Naive thymus-derived CD8-positive, alpha-beta T cell (primary cell): Measurements from ENCODE around the gene CHD9. TPM values are rescaled to one million over a fixed set of nuclear protein-coding genes. Genes with fewer than 3 reads are reported as not detected.
"Not testable (repeated sequence)": the region's sequence is repeated elsewhere in the genome, so short reads cannot be mapped to it uniquely, and the experiment has no call there.

Source experiments
- ATAC-seq, 2 donors: fragments of 150-1000 bp; cut with Tn5 transposase in 1 of 2; sonication (Bioruptor Pico), chemical (Tn5 transposase) in 1 of 2; 1 replicate in 1 of 2; 2 replicates in 1 of 2; pipeline ENCODE4 v1.10.0; 2021; ENCODE audit warnings: mild to moderate bottlenecking in 2 of 2, moderate library complexity in 2 of 2
- POLR2A ChIA-PET: fragments of 350-600 bp; sonication (Branson Sonifier 250); formaldehyde crosslinking; loops from one replicate; lab custom pipeline; 2021; ENCODE audit warnings: antibody characterized with exemption; lab: Charles Lee
- DNase-seq, 10 donors: peaks; one replicate each; pipeline versions ENCODE4 v3.0.0 to v3.0.0-alpha.2; 2020 to 2022
- H3K27ac Mint-ChIP-seq, 10 donors: one replicate each; pipeline ENCODE4 v1.8.0; 2020 to 2022; ENCODE audit warnings: mild to moderate bottlenecking in 10 of 10, mixed read lengths in 10 of 10, moderate library complexity in 4 of 10, inconsistent platforms in 1 of 10
- H3K27me3 Mint-ChIP-seq, 5 donors: one replicate each; pipeline ENCODE4 v1.8.0; 2021 to 2022; ENCODE audit warnings: mixed read lengths in 5 of 5
- H3K36me3 Mint-ChIP-seq, 3 donors: one replicate each; pipeline ENCODE4 v1.8.0; 2020 to 2022; ENCODE audit warnings: mixed read lengths in 3 of 3, mild to moderate bottlenecking in 2 of 3, inconsistent platforms in 1 of 3
- H3K4me1 Mint-ChIP-seq, 4 donors: one replicate each; pipeline ENCODE4 v1.8.0; 2021 to 2022; ENCODE audit warnings: mixed read lengths in 4 of 4
- H3K4me3 Mint-ChIP-seq, 10 donors: one replicate each; pipeline ENCODE4 v1.8.0; 2020 to 2022; ENCODE audit warnings: mild to moderate bottlenecking in 10 of 10, mixed read lengths in 10 of 10, moderate library complexity in 6 of 10, inconsistent platforms in 1 of 10
- H3K9me3 Mint-ChIP-seq, 9 donors: one replicate each; pipeline ENCODE4 v1.8.0; 2020 to 2022; ENCODE audit warnings: mixed read lengths in 9 of 9, mild to moderate bottlenecking in 3 of 9, inconsistent platforms in 1 of 9, moderate library complexity in 1 of 9
- polyA plus RNA-seq, 3 donors: library from polyadenylated mRNA; unstranded; fragments of 300-500 nt; fragmentation: Illumina TruSeq; gene quantifications; one replicate each; pipeline ENCODE4 v1.2.3, GENCODE V29; 2021
- total RNA-seq, 8 experiments: library from RNA in 2 of 8; stranded (reverse) in 2 of 8; gene quantifications; one replicate each; pipeline ENCODE4 v1.2.3 and lab custom pipeline; 2021 to 2026

Gene CHD9
- total and polyA plus RNA-seq, 5 experiments from 2014 or later = 18.4 to 42.6 (median 28.8) TPM

- Mint-ChIP-seq H3K4me3 (no peak overlapping the region), H3K27me3 (no peaks in the 10 kb centered on the region), H3K36me3 (peaks cover 0 to 67% (median 26%) of the 10 kb centered on the region in 3 donors), H3K27ac (peak overlapping the region in 1 of 10 donors; percentile 20), H3K9me3 (no peaks in the 10 kb centered on the region), H3K4me1 (peaks cover 0 to 1% (median 0%) of the 10 kb centered on the region in 4 donors)
- DNase-seq (no peak), ATAC-seq (no peak)
- POLR2A ChIA-PET = no interaction called here
Measured at GRCh38 chr16:53297477-53297876, 242.7 kb downstream of the CHD9 start.

DNA sequence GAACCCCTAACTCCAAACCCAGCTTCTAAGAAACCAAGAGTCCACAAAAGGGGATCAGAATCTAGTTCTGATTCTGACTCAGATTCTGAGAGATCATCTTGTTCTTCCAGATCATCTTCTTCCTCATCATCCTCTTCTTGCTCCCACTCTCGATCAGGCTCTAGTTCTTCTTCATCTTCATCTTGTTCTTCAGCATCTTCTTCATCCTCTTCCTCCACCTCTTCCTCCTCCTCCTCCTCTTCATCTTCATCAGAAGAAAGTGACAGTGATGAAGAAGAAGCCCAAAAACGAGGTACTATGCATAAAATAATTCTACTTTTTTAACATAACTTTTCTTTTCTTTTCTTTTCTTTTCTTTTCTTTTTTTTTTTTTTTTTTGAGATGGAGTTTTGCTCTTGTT lies 249.5 kb downstream of the CHD9 start:
- ATAC-seq (no peak), DNase-seq (no peak)
- Mint-ChIP-seq H3K27ac (no peak overlapping the region), H3K9me3 (no peaks in the 10 kb centered on the region), H3K4me1 (peaks cover 0 to 1% (median 0%) of the 10 kb centered on the region in 4 donors), H3K36me3 (peaks cover 0 to 53% (median 42%) of the 10 kb centered on the region in 3 donors), H3K4me3 (no peak overlapping the region), H3K27me3 (no peaks in the 10 kb centered on the region)
- POLR2A ChIA-PET = no interaction called here

DNA sequence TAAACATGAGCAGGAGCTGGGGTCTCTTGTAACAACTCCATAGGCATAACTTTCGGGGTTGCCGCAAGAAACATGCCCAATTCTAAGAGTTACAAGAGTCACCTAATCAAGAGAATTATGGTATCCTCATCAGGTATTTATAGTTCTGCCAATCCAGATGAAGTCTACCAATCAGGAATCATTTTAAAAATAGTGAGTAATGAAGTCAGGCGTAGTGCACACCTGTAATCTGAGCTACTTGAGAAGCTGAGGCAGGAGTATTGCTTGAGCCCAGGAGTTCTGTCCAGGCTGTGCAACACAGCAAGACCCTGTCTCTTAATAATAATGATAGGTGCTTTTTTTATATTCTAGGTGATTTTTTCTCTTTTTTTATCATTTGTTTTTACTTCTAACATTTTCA lies 251.0 kb downstream of the CHD9 start:
- H3K27me3 Mint-ChIP-seq = no peaks in the 10 kb centered on the region
- H3K4me3 Mint-ChIP-seq = no peak overlapping the region
- no peak for DNase-seq
- peaks cover 0 to 1% (median 0%) of the 10 kb centered on the region in 4 donors for H3K4me1 Mint-ChIP-seq
- no peak for ATAC-seq
- H3K36me3 Mint-ChIP-seq = peaks cover 0 to 53% (median 49%) of the 10 kb centered on the region in 3 donors
- POLR2A ChIA-PET = no interaction called here
- no peak overlapping the region for H3K27ac Mint-ChIP-seq
- no peaks in the 10 kb centered on the region for H3K9me3 Mint-ChIP-seq

DNA sequence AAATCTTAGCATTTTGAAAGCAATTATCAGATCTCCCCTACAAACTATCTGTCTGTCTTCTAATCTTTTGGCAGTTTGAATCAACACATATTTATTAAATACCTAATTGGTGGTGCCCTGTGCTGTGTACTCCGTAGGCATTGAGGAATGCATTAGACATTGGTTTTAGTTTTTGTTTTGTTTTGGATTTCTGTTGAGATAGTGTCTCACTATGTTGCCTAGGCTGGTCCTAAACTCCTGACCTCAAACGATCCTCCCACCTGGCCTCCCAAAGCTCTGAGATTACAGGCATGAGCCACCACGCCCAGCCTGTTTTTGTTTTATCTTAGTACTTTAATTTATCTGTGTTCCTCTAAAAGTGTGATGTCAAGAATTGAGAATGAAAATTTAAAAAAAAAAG lies 254.7 kb downstream of the CHD9 start:
- Mint-ChIP-seq H3K27me3 (no peaks in the 10 kb centered on the region), H3K4me1 (peaks cover 0 to 2% (median 0%) of the 10 kb centered on the region in 4 donors), H3K36me3 (peaks cover 0 to 66% (median 46%) of the 10 kb centered on the region in 3 donors), H3K4me3 (no peak overlapping the region), H3K27ac (no peak overlapping the region), H3K9me3 (no peaks in the 10 kb centered on the region)
- ATAC-seq (no peak), DNase-seq (no peak)
- POLR2A ChIA-PET = no interaction called here

DNA sequence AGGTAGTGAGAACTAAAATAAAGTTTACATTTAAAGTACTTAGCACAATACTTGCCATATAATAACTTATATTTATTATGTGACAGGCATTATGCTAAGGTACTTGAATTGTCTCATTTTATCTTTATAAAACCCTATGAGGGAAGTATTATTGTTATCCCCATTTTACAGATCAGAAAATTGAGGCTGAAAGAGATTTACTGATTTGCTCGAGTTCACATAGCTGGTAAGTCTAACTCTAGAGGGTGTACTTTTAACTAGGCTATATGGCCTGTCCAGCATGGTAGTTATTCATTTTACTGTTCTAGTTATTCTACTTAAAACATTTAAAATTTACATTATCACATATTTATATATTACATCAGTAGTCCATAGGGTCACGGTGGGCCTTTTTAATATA lies 266.2 kb downstream of the CHD9 start:
- no peak overlapping the region for H3K4me3 Mint-ChIP-seq
- H3K27ac Mint-ChIP-seq = no peak overlapping the region
- H3K9me3 Mint-ChIP-seq = no peaks in the 10 kb centered on the region
- H3K36me3 Mint-ChIP-seq = peaks cover 0 to 51% (median 30%) of the 10 kb centered on the region in 3 donors
- ATAC-seq = no peak
- no peaks in the 10 kb centered on the region for H3K27me3 Mint-ChIP-seq
- H3K4me1 Mint-ChIP-seq = peaks cover 0 to 2% (median 0%) of the 10 kb centered on the region in 4 donors
- no peak for DNase-seq
- POLR2A ChIA-PET = no interaction called here

DNA sequence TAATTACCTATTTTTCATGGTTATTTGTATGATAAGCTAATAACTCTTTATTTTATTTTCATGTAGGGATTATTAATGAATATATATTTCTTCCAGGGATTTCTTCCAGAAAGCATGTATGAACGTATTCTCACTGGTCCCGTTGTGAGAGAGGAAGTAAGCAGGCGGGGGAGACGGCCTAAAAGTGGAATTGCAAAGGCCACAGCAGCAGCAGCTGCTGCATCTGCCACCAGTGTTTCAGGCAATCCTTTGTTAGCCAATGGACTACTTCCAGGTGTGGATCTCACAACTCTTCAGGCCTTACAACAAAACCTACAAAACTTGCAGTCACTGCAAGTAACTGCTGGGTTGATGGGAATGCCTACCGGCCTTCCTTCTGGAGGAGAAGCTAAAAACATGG lies 269.1 kb downstream of the CHD9 start:
- Mint-ChIP-seq H3K4me1 (peaks cover 0 to 2% (median 0%) of the 10 kb centered on the region in 4 donors), H3K27me3 (no peaks in the 10 kb centered on the region), H3K36me3 (peaks cover 0 to 28% (median 22%) of the 10 kb centered on the region in 3 donors), H3K27ac (peak overlapping the region in 1 of 10 donors; percentile 11), H3K9me3 (no peaks in the 10 kb centered on the region), H3K4me3 (no peak overlapping the region)
- ATAC-seq (no peak), DNase-seq (no peak)
- POLR2A ChIA-PET = interaction anchor here (0.6 kb wide), 1 partner anchor 43 kb away, joined by 5 read pairs; no protein-coding TSS in a partner anchor

- H3K9me3 Mint-ChIP-seq, H3K27me3 Mint-ChIP-seq, H3K4me3 Mint-ChIP-seq, H3K36me3 Mint-ChIP-seq, H3K27ac Mint-ChIP-seq, ATAC-seq, DNase-seq, POLR2A ChIA-PET: not testable (repeated sequence)
- peaks cover 0 to 17% (median 9%) of the 10 kb centered on the region in 4 donors for H3K4me1 Mint-ChIP-seq
Measured at GRCh38 chr16:53330991-53331390, 276.2 kb downstream of the CHD9 start.

DNA sequence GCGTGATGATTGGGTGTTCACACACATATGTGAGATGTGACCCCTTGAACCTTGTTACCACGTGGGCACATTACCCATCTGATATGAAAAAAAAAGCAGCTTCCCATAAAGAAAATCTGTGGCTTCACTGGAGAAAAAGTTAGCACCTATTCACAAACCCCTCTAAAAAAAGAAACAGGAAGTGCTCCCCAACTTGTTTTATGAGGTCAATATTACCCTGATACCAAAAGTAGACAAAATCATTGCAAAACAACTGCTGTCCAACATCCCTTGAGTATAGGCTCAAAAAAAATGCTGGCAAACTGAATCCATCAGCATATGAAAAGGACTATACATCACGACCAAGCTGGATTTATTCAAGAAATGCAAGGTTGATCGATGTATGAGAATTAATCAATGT lies 279.8 kb downstream of the CHD9 start:
- Mint-ChIP-seq H3K27me3 (no peaks in the 10 kb centered on the region), H3K27ac (no peak overlapping the region), H3K9me3 (peaks cover 0 to 9% (median 0%) of the 10 kb centered on the region in 9 donors), H3K4me3 (no peak overlapping the region), H3K36me3 (no peaks in the 10 kb centered on the region), H3K4me1 (peaks cover 2 to 17% (median 9%) of the 10 kb centered on the region in 4 donors)
- DNase-seq (no peak), ATAC-seq (no peak)
- POLR2A ChIA-PET = no interaction called here

- Mint-ChIP-seq H3K36me3 (no peaks in the 10 kb centered on the region), H3K4me1 (peaks cover 2 to 18% (median 9%) of the 10 kb centered on the region in 4 donors), H3K9me3 (peaks cover 0 to 2% (median 0%) of the 10 kb centered on the region in 9 donors), H3K27ac (no peak overlapping the region), H3K4me3 (no peak overlapping the region), H3K27me3 (no peaks in the 10 kb centered on the region)
- no peak for ATAC-seq
- no peak for DNase-seq
- POLR2A ChIA-PET = no interaction called here
Measured at GRCh38 chr16:53337294-53337693, 282.5 kb downstream of the CHD9 start.

GRCh38 chr16:53341792-53342191 lies 287.0 kb downstream of the CHD9 start:
- Mint-ChIP-seq H3K27me3 (no peaks in the 10 kb centered on the region), H3K4me1 (peaks cover 0 to 6% (median 2%) of the 10 kb centered on the region in 4 donors), H3K4me3 (no peak overlapping the region), H3K36me3 (peaks cover 0 to 4% (median 3%) of the 10 kb centered on the region in 3 donors), H3K27ac (peak overlapping the region in 2 of 10 donors; percentile 29 to 51), H3K9me3 (peaks cover 0 to 6% (median 0%) of the 10 kb centered on the region in 9 donors)
- ATAC-seq (no peak), DNase-seq (no peak)
- POLR2A ChIA-PET = no interaction called here

- no peaks in the 10 kb centered on the region for H3K36me3 Mint-ChIP-seq
- peaks cover 0 to 12% (median 3%) of the 10 kb centered on the region in 9 donors for H3K9me3 Mint-ChIP-seq
- no peak overlapping the region for H3K4me3 Mint-ChIP-seq
- H3K27ac Mint-ChIP-seq = no peak overlapping the region
- H3K4me1 Mint-ChIP-seq = peaks cover 0 to 11% (median 4%) of the 10 kb centered on the region in 4 donors
- POLR2A ChIA-PET = no interaction called here
- H3K27me3 Mint-ChIP-seq = peaks cover 0 to 17% (median 10%) of the 10 kb centered on the region in 5 donors
- no peak for ATAC-seq
- DNase-seq = no peak
Measured at GRCh38 chr16:53355064-53355463, 300.3 kb downstream of the CHD9 start.

DNA sequence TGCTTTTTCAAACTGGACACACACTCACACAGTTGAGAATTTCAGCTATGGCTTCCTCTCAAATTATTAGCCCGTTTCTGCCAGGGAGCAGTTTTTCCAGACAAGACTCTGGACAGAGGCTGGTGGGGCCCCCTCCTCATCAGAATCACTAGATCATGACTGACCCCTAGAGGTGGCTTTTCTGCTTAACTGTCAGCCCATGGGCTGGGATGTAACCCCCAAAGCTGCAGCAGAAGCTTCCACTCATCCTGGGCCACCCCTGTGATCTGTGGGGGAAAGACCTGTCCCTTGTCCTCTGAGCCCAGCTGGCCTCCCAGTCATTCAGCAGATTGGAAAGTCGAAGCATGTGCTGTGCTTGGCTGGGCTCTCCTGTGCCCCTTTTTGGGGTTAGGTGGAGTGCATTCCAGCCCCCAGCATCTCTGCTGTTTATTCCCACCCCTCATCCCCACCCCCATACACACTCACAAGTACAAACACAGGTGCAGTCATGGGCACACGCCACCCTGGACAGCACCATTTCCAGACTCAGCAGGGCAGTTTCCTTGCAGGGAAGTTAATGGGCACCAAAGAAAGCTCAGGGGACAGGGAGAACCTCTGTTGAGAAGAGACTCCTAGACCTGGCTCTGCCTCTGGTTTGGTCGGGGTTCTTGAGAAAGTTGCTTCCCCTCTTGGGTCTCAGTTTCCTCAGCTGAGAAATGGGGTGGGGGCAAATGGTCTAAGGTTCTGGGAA lies 301.9 kb downstream of the CHD9 start:
- ATAC-seq = no peak
- Mint-ChIP-seq H3K9me3 (peaks cover 0 to 1% (median 0%) of the 10 kb centered on the region in 9 donors), H3K4me1 (peaks cover 0 to 11% (median 6%) of the 10 kb centered on the region in 4 donors), H3K27me3 (peaks cover 0 to 23% (median 13%) of the 10 kb centered on the region in 5 donors), H3K27ac (no peak overlapping the region), H3K36me3 (no peaks in the 10 kb centered on the region), H3K4me3 (no peak overlapping the region)
- POLR2A ChIA-PET = no interaction called here
- no peak for DNase-seq

- Mint-ChIP-seq H3K36me3 (no peaks in the 10 kb centered on the region), H3K9me3 (no peaks in the 10 kb centered on the region), H3K4me1 (peaks cover 0 to 11% (median 6%) of the 10 kb centered on the region in 4 donors), H3K4me3 (no peak overlapping the region), H3K27me3 (peaks cover 0 to 23% (median 13%) of the 10 kb centered on the region in 5 donors), H3K27ac (no peak overlapping the region)
- ATAC-seq (no peak), DNase-seq (no peak)
- POLR2A ChIA-PET = no interaction called here
Measured at GRCh38 chr16:53357208-53357586, 302.4 kb downstream of the CHD9 start.
